ENCODE results near the gene CUL5. TPM values are rescaled to one million over a fixed set of nuclear protein-coding genes. Genes with fewer than 3 reads are reported as not detected.

Gene CUL5
- total RNA-seq (2022) (75.4 and 76.6 TPM in 2 replicates), Bru-seq, nascent RNA (percentile 95 among the genes with signal in this experiment), BruChase-seq, experiment 1, labeled RNA remaining after a 2-hour chase (percentile 92 among the genes with signal in this experiment), BruChase-seq, experiment 2, labeled RNA remaining after a 6-hour chase (percentile 92 among the genes with signal in this experiment)
- long read RNA-seq, full-length matches to known transcripts: 7 of 27 reads
- long read RNA-seq, partial matches to known transcripts: 7 of 27 reads
- long read RNA-seq, other reads (novel, unspliced or antisense): 13 of 27 reads

DNA sequence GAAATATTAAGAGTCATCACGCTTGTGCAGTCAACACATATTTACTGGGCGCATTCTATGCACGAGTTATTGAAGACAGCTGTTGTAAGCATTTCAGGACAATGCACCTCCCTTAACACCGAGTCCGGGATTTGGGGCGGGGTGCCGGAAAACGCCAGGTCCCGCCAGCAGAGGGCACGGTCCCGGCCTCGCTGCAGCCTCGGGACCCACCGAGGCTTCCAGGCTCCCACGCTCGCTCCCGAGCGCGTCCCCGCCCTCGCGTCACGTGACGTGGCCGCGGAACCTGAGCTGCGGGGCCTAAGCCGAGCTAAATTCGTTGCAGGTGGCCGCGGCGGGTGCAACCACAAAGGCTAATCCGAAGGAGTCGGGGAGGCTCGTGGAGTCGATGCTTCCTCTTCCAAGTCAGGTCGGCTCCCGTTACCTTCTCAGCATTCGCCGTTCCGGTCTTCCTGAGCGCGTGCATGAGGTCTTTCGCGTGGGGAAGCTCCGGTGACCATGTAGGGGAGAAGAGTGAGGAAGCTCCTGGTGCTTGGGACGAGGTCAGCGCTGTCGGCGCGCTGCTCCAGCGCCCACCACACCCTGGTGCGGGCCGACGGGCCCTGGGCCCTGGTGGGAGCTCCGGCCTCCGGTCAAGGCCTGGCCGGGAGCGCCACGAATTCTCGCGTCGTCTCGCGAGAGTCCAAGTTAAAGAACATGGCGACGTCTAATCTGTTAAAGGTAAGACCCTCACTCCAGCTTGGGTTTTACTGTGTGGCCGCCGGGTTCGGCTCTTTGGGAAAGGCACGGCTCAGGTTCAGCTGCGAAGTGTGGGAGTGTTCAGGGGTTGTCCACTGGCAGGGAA, at the start of gene CUL5:
TSS of gene CUL5 (plus strand) at position 243 of the 841 bp plus-strand sequence. CDS start at position 694, 451 bp downstream.
- no peaks in the 10 kb centered on the region for H3K36me3 ChIP-seq (ENCODE audit: control insufficient read depth, insufficient read depth, low read length)
- no peaks in the 10 kb centered on the region for H3K27me3 ChIP-seq (replicated peaks; ENCODE audit: control insufficient read depth, insufficient read depth, low read length)
- H3K27me3 Mint-ChIP-seq (ENCODE audit: insufficient read depth, unreplicated experiment): no peaks in the 10 kb centered on the region
- ChIA-PET POLR2A (interaction anchor here (0.5 to 1.8 kb wide), 9 partner anchors 9 to 656 kb away, joined by 3 to 8 read pairs (median 4); partner anchors contain the start of genes DDX10 and NPAT), CTCF (interaction anchor here (0.5 to 2.1 kb wide), 24 partner anchors 9 to 656 kb away, joined by 3 to 26 read pairs (median 4); partner anchors contain the start of genes ATM, C11orf65, DDX10 and NPAT)
- peaks cover 6% of the 10 kb centered on the region for H3K4me1 Mint-ChIP-seq (ENCODE audit: low read depth, unreplicated experiment)
- peaks cover 17% of the 10 kb centered on the region for H3K4me1 ChIP-seq
- H3K4me3 Mint-ChIP-seq (ENCODE audit: unreplicated experiment): peak within 1 kb of the TSS; percentile 85
- peak; percentile 97 to 98 for DNase-seq
- no peaks in the 10 kb centered on the region for H3K9me3 ChIP-seq
- H3K27ac Mint-ChIP-seq (ENCODE audit: unreplicated experiment): peak within 1 kb of the TSS; percentile 99
- peaks cover 12% of the 10 kb centered on the region for H3K36me3 Mint-ChIP-seq (ENCODE audit: insufficient read depth, unreplicated experiment)
- H3K4me3 ChIP-seq (ENCODE audit: low read depth, low read length): peak within 1 kb of the TSS; percentile 85
- intact Hi-C loops (cut with micrococcal nuclease; ENCODE audit: unreplicated experiment): loop anchor here (1.0 to 10.0 kb wide), 6 partner anchors 58 to 646 kb away; partner anchors contain the start of genes ACAT1, ATM, NPAT and SLC35F2
- no TSS peak for BruUV-seq (replicated peaks)
- no peaks in the 10 kb centered on the region for H3K9me3 Mint-ChIP-seq (ENCODE audit: unreplicated experiment)
- TF ChIP-seq, protein P1, sequence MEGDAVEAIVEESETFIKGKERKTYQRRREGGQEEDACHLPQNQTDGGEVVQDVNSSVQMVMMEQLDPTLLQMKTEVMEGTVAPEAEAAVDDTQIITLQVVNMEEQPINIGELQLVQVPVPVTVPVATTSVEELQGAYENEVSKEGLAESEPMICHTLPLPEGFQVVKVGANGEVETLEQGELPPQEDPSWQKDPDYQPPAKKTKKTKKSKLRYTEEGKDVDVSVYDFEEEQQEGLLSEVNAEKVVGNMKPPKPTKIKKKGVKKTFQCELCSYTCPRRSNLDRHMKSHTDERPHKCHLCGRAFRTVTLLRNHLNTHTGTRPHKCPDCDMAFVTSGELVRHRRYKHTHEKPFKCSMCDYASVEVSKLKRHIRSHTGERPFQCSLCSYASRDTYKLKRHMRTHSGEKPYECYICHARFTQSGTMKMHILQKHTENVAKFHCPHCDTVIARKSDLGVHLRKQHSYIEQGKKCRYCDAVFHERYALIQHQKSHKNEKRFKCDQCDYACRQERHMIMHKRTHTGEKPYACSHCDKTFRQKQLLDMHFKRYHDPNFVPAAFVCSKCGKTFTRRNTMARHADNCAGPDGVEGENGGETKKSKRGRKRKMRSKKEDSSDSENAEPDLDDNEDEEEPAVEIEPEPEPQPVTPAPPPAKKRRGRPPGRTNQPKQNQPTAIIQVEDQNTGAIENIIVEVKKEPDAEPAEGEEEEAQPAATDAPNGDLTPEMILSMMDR (IDR thresholded peaks at IDR 0.05; ENCODE audit: insufficient read depth in 1 of 2, low read depth in 1 of 2, low read length in 1 of 2, severe bottlenecking in 1 of 2, unreplicated experiment in 1 of 2): peak; percentile 97 to 99

DNA sequence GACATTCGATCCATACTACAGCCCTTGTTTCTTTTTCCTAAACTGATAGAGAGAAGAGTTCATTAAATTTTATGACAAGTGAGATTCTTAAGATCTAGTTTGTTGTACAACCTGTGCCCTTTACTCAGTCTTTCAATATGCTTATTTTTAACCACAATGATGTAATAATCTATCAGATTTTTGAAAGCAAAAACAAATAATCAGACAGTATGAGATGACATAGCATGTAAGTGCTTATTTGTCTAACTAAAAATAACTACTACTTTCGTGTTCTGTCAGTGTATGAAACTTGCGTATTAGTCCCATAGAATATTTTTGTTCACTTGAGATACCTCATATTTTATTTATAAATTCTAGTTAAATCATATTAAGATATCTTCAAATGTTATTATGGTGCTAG, 47.2 kb upstream of the CUL5 start:
- TF ChIP-seq, protein P1 (IDR thresholded peaks at IDR 0.05; ENCODE audit: insufficient read depth in 1 of 2, low read depth in 1 of 2, low read length in 1 of 2, severe bottlenecking in 1 of 2, unreplicated experiment in 1 of 2): no peak
- Histone ChIP-seq H3K36me3 (ENCODE audit: control insufficient read depth, insufficient read depth, low read length) (no peaks in the 10 kb centered on the region), H3K27me3 (replicated peaks; ENCODE audit: control insufficient read depth, insufficient read depth, low read length) (0 out of 2 replicates have a peak, but pooled peaks cover 4% of the 10 kb centered on the region), H3K9me3 (no peaks in the 10 kb centered on the region), H3K4me3 (ENCODE audit: low read depth, low read length) (no peak overlapping the region), H3K4me1 (0 out of 2 replicates have a peak, but pooled peaks cover 5% of the 10 kb centered on the region)
- intact Hi-C loops (cut with micrococcal nuclease; ENCODE audit: unreplicated experiment): no loop called here
- Mint-ChIP-seq H3K4me3 (ENCODE audit: unreplicated experiment) (no peak overlapping the region), H3K27me3 (ENCODE audit: insufficient read depth, unreplicated experiment) (peaks cover 8% of the 10 kb centered on the region), H3K27ac (ENCODE audit: unreplicated experiment) (no peak overlapping the region), H3K9me3 (ENCODE audit: unreplicated experiment) (no peaks in the 10 kb centered on the region), H3K4me1 (ENCODE audit: low read depth, unreplicated experiment) (peaks cover 8% of the 10 kb centered on the region), H3K36me3 (ENCODE audit: insufficient read depth, unreplicated experiment) (no peaks in the 10 kb centered on the region)
- no peak for DNase-seq
- ChIA-PET CTCF (no interaction called here), POLR2A (no interaction called here)
- BruUV-seq (replicated peaks): no TSS peak

DNA sequence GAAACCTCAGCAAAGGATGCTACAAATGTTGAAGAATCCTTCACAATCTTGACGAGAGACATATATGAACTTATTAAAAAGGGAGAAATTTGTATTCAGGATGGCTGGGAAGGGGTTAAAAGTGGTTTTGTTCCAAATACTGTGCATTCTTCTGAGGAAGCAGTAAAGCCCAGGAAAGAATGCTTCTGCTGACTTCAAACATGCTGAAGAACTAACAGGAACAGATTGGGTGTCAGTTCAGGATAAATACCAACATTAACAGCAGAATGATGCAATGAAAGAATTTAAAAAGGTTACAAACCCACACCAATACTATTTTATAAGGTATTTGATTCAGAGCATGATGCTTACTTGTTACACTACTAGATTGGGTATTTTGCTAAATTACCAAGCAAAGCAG, 46.5 kb upstream of the CUL5 start:
- ChIA-PET CTCF (no interaction called here), POLR2A (no interaction called here)
- TF ChIP-seq, protein P1 (IDR thresholded peaks at IDR 0.05; ENCODE audit: insufficient read depth in 1 of 2, low read depth in 1 of 2, low read length in 1 of 2, severe bottlenecking in 1 of 2, unreplicated experiment in 1 of 2): no peak
- Histone ChIP-seq H3K4me3 (ENCODE audit: low read depth, low read length) (no peak overlapping the region), H3K9me3 (no peaks in the 10 kb centered on the region), H3K4me1 (0 out of 2 replicates have a peak, but pooled peaks cover 5% of the 10 kb centered on the region), H3K27me3 (replicated peaks; ENCODE audit: control insufficient read depth, insufficient read depth, low read length) (0 out of 2 replicates have a peak, but pooled peaks cover 4% of the 10 kb centered on the region), H3K36me3 (ENCODE audit: control insufficient read depth, insufficient read depth, low read length) (no peaks in the 10 kb centered on the region)
- no peaks in the 10 kb centered on the region for H3K36me3 Mint-ChIP-seq (ENCODE audit: insufficient read depth, unreplicated experiment)
- no peaks in the 10 kb centered on the region for H3K9me3 Mint-ChIP-seq (ENCODE audit: unreplicated experiment)
- peaks cover 2% of the 10 kb centered on the region for H3K27me3 Mint-ChIP-seq (ENCODE audit: insufficient read depth, unreplicated experiment)
- no peak for DNase-seq
- intact Hi-C loops (cut with micrococcal nuclease; ENCODE audit: unreplicated experiment): no loop called here
- H3K27ac Mint-ChIP-seq (ENCODE audit: unreplicated experiment): no peak overlapping the region
- no peak overlapping the region for H3K4me3 Mint-ChIP-seq (ENCODE audit: unreplicated experiment)
- no TSS peak for BruUV-seq (replicated peaks)
- peaks cover 8% of the 10 kb centered on the region for H3K4me1 Mint-ChIP-seq (ENCODE audit: low read depth, unreplicated experiment)
